PC-3 (cell line): ENCODE measurements around the gene COX11.

ENCODE experiments used
- CTCF ChIP-seq: fragments of 300-600 bp; sonication (generic); conservative IDR thresholded peaks from 2 replicates; pipeline ENCODE4 v1.5.1; 2017; ENCODE audit warnings: antibody characterized with exemption, low read depth, mild to moderate bottlenecking, low read length
- EZH2 ChIP-seq: fragments of 300-600 bp; sonication (generic); IDR thresholded peaks from one replicate; pipeline ENCODE4 v1.6.1; 2017; ENCODE audit warnings: antibody characterized with exemption, mild to moderate bottlenecking, low read length; ENCODE audit not compliant: unreplicated experiment
- EZH2phosphoT487 ChIP-seq: fragments of 300-600 bp; sonication (generic); IDR thresholded peaks from 2 replicates; pipeline ENCODE4 v1.6.1; 2018; ENCODE audit warnings: mild to moderate bottlenecking, antibody characterized with exemption, low read length, borderline replicate concordance

GRCh38 chr17:54971901-54972300 is 3.4 kb upstream of the COX11 start:
- TF ChIP-seq CTCF (no peak), EZH2 (no peak), EZH2phosphoT487 (no peak)
